Activated CD8-positive, alpha-beta T cell treated with anti-CD3 and anti-CD28 coated beads for 36 hours (primary cell): ENCODE measurements around the gene NSDHL. TPM values are rescaled to one million over a fixed set of nuclear protein-coding genes. Genes with fewer than 3 reads are reported as not detected.
A peak's percentile ranks its signal among the peaks of the same experiment; 100 is the strongest.

ENCODE experiments used
- ATAC-seq: fragments of 200-7000 bp; cut with Tn5 transposase; one replicate; pipeline ENCODE4 v1.10.0; 2021; ENCODE audit warnings: mild to moderate bottlenecking, moderate library complexity
- CTCF ChIA-PET: fragments of 350-600 bp; sonication (Branson Sonifier 250); formaldehyde crosslinking; loops from one replicate; lab custom pipeline; 2021; ENCODE audit warnings: antibody characterized with exemption; lab: Charles Lee
- POLR2A ChIA-PET: fragments of 350-600 bp; sonication (Branson Sonifier 250); formaldehyde crosslinking; loops from one replicate; lab custom pipeline; 2021; ENCODE audit warnings: antibody characterized with exemption; lab: Charles Lee
- DNase-seq: peaks from one replicate; pipeline ENCODE4 v3.0.0-alpha.2; 2020
- H3K27ac Mint-ChIP-seq: one replicate; pipeline ENCODE4 v1.8.0; 2021; ENCODE audit warnings: mild to moderate bottlenecking, mixed read lengths
- H3K27me3 Mint-ChIP-seq: one replicate; pipeline ENCODE4 v1.8.0; 2021; ENCODE audit warnings: mixed read lengths
- H3K36me3 Mint-ChIP-seq: one replicate; pipeline ENCODE4 v1.8.0; 2021; ENCODE audit warnings: low read depth, mixed read lengths
- H3K4me1 Mint-ChIP-seq: one replicate; pipeline ENCODE4 v1.8.0; 2021; ENCODE audit warnings: low read depth, mixed read lengths
- H3K4me3 Mint-ChIP-seq: one replicate; pipeline ENCODE4 v1.8.0; 2021; ENCODE audit warnings: mild to moderate bottlenecking, moderate library complexity, mixed read lengths
- H3K9me3 Mint-ChIP-seq: one replicate; pipeline ENCODE4 v1.8.0; 2021; ENCODE audit warnings: mixed read lengths
- intact Hi-C: fragments of 100-400 bp; cut with micrococcal nuclease; formaldehyde crosslinking; loops from one replicate; pipeline ENCODE4 v1.10.0; 2022
- total RNA-seq, 2 experiments: library from RNA; stranded (reverse); gene quantifications; one replicate each; pipeline ENCODE4 v1.2.3, GENCODE V29; 2021
- TF ChIP-seq, protein P1 (sequence below): fragments of 200-600 bp; IDR thresholded peaks from one replicate; pipeline ENCODE4 v1.8.0; 2022; ENCODE audit warnings: antibody characterized with exemption, mild to moderate bottlenecking

Gene NSDHL
- total RNA-seq, 2 experiments from 2014 or later: 15.0 to 15.8 TPM

DNA sequence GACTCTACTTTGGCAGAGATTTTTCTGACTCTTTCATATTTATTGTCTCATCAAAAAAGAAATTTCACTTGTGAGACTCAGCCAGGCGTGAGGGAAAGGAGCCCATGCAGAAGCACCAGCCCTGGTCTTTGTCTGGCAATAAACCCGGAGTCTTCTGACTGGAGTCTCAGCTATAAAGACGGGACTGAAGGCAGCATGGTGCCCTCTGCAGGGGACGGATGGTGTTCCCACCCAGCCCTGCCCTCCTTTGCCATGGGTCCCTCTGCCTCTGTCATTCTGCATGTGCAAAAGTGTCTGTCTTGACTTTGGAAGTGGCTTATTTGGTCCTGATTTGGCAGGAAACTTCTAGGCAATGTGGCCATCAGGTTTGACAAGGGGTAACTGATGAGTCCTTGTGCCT lies 81.2 kb downstream of the NSDHL start:
- Mint-ChIP-seq H3K4me3 (no peak overlapping the region), H3K4me1 (no peaks in the 10 kb centered on the region), H3K36me3 (no peaks in the 10 kb centered on the region), H3K9me3 (no peaks in the 10 kb centered on the region), H3K27ac (no peak overlapping the region), H3K27me3 (peaks cover under 1% of the 10 kb centered on the region)
- ChIA-PET POLR2A (no interaction called here), CTCF (no interaction called here)
- intact Hi-C loops: no loop called here
- TF ChIP-seq, protein P1, sequence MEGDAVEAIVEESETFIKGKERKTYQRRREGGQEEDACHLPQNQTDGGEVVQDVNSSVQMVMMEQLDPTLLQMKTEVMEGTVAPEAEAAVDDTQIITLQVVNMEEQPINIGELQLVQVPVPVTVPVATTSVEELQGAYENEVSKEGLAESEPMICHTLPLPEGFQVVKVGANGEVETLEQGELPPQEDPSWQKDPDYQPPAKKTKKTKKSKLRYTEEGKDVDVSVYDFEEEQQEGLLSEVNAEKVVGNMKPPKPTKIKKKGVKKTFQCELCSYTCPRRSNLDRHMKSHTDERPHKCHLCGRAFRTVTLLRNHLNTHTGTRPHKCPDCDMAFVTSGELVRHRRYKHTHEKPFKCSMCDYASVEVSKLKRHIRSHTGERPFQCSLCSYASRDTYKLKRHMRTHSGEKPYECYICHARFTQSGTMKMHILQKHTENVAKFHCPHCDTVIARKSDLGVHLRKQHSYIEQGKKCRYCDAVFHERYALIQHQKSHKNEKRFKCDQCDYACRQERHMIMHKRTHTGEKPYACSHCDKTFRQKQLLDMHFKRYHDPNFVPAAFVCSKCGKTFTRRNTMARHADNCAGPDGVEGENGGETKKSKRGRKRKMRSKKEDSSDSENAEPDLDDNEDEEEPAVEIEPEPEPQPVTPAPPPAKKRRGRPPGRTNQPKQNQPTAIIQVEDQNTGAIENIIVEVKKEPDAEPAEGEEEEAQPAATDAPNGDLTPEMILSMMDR: no peak
- DNase-seq: peak; percentile 22
- no peak for ATAC-seq

- no peaks in the 10 kb centered on the region for H3K9me3 Mint-ChIP-seq
- no peaks in the 10 kb centered on the region for H3K4me1 Mint-ChIP-seq
- intact Hi-C loops: no loop called here
- no peak overlapping the region for H3K4me3 Mint-ChIP-seq
- CTCF ChIA-PET: no interaction called here
- ATAC-seq (no peak), DNase-seq (no peak)
- no peak overlapping the region for H3K27ac Mint-ChIP-seq
- TF ChIP-seq, protein P1: no peak
- H3K36me3 Mint-ChIP-seq: no peaks in the 10 kb centered on the region
- POLR2A ChIA-PET: no interaction called here
- no peaks in the 10 kb centered on the region for H3K27me3 Mint-ChIP-seq
Observed at GRCh38 chrX:152912641-152913040, 81.8 kb downstream of the NSDHL start.

GRCh38 chrX:152913346-152913745 lies 82.5 kb downstream of the NSDHL start:
- Mint-ChIP-seq H3K4me1 (no peaks in the 10 kb centered on the region), H3K4me3 (no peak overlapping the region), H3K9me3 (no peaks in the 10 kb centered on the region), H3K36me3 (no peaks in the 10 kb centered on the region), H3K27ac (no peak overlapping the region), H3K27me3 (no peaks in the 10 kb centered on the region)
- intact Hi-C loops: no loop called here
- ATAC-seq: no peak
- DNase-seq: no peak
- CTCF ChIA-PET: interaction anchor here (2.0 kb wide), 1 partner anchor 13 kb away, joined by 6 read pairs; no protein-coding TSS in a partner anchor
- TF ChIP-seq, protein P1: no peak
- POLR2A ChIA-PET: no interaction called here

DNA sequence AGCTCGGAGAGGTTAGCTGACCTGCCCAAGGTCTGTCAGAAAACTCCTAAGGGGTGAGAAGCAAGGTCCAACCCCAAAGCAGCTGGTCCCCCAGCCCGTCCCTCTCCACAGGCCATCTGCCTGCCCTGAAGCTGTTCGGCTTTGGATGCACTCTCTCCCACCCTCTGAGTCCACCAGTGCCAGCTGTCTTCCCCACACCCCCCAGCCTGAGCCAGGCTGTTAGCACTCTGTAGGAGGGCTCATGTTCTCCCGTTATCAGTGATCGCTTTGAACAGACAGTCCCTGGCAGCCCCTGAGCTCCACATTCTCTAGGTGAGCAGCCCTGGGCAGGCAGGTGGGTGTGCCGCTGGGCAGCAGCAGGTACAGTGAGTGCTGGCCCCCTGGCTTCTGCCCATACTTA lies 83.0 kb downstream of the NSDHL start:
- Mint-ChIP-seq H3K27me3 (no peaks in the 10 kb centered on the region), H3K4me3 (no peak overlapping the region), H3K27ac (no peak overlapping the region), H3K9me3 (no peaks in the 10 kb centered on the region), H3K36me3 (no peaks in the 10 kb centered on the region), H3K4me1 (no peaks in the 10 kb centered on the region)
- TF ChIP-seq, protein P1: no peak
- ATAC-seq (no peak), DNase-seq (no peak)
- ChIA-PET CTCF (interaction anchor here (2.0 kb wide), 1 partner anchor 12 kb away, joined by 6 read pairs; no protein-coding TSS in a partner anchor), POLR2A (no interaction called here)
- intact Hi-C loops: no loop called here

DNA sequence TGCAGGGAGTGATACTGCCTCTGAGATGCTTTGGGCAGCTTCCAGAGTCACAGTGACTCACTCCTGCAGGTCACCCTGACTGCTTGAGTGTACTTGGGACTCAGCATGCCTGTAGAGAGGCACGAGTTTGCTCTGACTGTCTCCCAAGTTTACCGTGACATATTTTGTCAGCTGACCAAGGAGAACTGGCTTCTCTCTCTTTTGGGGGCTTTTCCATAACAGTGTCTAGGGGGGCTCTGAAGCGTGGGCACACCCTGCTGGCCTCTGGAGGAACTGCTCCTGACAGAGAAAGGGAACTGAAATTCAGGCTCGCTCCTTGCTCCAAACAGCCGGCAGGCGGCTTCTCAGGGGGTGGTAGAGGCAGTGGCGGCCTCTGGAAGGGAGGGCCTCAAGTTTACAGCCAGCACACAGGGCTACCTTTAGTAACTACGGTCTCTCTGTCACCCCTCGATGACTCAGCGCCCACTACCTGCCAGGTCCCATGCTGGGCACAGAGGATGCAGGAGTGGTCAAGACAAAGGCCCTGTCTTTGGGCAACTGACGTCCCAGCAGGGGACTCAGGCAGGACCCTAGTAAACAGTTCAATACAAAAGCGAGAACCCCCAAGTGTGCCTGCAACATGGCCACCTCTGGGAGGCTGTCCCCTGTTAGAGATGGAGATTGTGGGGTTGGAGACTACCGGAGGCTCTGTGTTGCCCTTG lies 84.8 kb downstream of the NSDHL start:
- Mint-ChIP-seq H3K36me3 (no peaks in the 10 kb centered on the region), H3K9me3 (no peaks in the 10 kb centered on the region), H3K27me3 (no peaks in the 10 kb centered on the region), H3K4me3 (no peak overlapping the region), H3K27ac (no peak overlapping the region), H3K4me1 (no peaks in the 10 kb centered on the region)
- ChIA-PET POLR2A (no interaction called here), CTCF (interaction anchor here (0.7 to 2.0 kb wide), 3 partner anchors 10 to 16 kb away, joined by 3 to 6 read pairs (median 3); no protein-coding TSS in a partner anchor)
- intact Hi-C loops: no loop called here
- DNase-seq: peak; percentile 27
- TF ChIP-seq, protein P1: peak; percentile 26
- ATAC-seq: peak; percentile 68
